ENCODE results near the gene C9orf153. TPM values are rescaled to one million over a fixed set of nuclear protein-coding genes. Genes with fewer than 3 reads are reported as not detected.

Gene C9orf153
- total and polyA plus RNA-seq, 2 of the 8 experiments (the other 6 are each of a cell fraction or from before 2014, with no cell fraction given), result not detected

DNA sequence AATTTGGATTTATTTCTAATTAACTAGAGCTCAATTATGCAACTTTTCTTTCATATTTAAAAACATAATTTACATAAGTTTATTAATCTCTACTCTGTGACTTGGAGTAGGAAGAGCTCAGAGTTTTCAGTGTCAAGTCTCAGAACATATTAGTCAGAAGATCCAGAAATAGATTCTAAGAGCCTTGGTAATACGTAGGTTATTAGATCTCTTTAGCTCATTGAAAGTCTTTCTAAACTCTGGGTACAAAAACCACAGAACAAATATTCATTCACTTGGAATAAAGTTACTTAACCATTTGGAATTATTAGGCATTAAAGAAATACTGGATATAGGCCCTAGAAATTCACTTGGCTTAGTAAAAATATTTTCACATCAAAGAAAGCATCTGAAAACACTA lies 49.2 kb upstream of the C9orf153 start (continued):
- TF ChIP-seq, protein P1, sequence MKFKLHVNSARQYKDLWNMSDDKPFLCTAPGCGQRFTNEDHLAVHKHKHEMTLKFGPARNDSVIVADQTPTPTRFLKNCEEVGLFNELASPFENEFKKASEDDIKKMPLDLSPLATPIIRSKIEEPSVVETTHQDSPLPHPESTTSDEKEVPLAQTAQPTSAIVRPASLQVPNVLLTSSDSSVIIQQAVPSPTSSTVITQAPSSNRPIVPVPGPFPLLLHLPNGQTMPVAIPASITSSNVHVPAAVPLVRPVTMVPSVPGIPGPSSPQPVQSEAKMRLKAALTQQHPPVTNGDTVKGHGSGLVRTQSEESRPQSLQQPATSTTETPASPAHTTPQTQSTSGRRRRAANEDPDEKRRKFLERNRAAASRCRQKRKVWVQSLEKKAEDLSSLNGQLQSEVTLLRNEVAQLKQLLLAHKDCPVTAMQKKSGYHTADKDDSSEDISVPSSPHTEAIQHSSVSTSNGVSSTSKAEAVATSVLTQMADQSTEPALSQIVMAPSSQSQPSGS (IDR thresholded peaks at IDR 0.05; ENCODE audit: low read length), result no peak
- no peak for TF ChIP-seq CBX5 (IDR thresholded peaks at IDR 0.05; ENCODE audit: low read depth, low read length)
- TF ChIP-seq ASH2L (IDR thresholded peaks at IDR 0.05; ENCODE audit: low read length), result no peak
- TF ChIP-seq TAF7 (optimal IDR thresholded peaks at IDR 0.05; ENCODE audit: borderline replicate concordance, low read depth, low read length), result no peak
- no peak for TF ChIP-seq CREB1 (IDR thresholded peaks at IDR 0.05)
- TF ChIP-seq RXRA (IDR thresholded peaks at IDR 0.05; ENCODE audit: insufficient read depth, low read depth, low read length), result no peak

Measured in H1 (cell line).